Measurements from ENCODE around the gene FBXO41. TPM values are rescaled to one million over a fixed set of nuclear protein-coding genes. Genes with fewer than 3 reads are reported as not detected.
A peak's percentile ranks its signal among the peaks of the same experiment; 100 is the strongest.

FBXO41 gene
- total RNA-seq, 2 donors from 2014 or later: 1.7 to 1.8 TPM

- no peak for TF ChIP-seq CTCF (IDR thresholded peaks at IDR 0.05)
- H3K36me3 ChIP-seq: peaks cover 53% of the 10 kb centered on the region
- no peak for DNase-seq (ENCODE audit: low spot score)
- H3K4me3 ChIP-seq: no peak overlapping the region
- H3K4me1 ChIP-seq: peaks cover 0 to 41% of the 10 kb centered on the region in 2 donors
- no peak overlapping the region for H3K27ac ChIP-seq
- H3K9me3 ChIP-seq: no peaks in the 10 kb centered on the region
- no peaks in the 10 kb centered on the region for H3K27me3 ChIP-seq
Observed at GRCh38 chr2:73239776-73240175, 44.5 kb downstream of the FBXO41 start.

DNA sequence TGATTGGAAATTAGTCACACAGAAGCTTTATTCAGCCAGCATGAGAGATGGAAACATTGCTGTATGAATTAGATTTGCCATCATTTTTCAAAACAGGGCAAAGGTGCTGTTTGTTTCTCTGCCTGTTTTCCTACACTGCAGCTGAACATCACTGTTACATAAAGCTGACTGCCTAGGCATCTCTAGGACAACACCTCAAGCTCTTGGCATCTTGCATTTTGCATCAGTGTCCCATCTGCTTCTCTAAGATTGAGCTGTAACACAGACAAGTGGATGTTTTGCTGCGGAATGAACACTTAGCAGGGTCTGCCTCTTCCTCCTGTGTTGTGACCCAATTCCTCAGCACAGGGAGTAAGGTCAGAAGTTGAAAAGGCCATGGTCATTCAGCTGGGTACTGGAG is 45.3 kb downstream of the FBXO41 start:
- no peak overlapping the region for H3K4me3 ChIP-seq
- no peak for TF ChIP-seq CTCF (IDR thresholded peaks at IDR 0.05)
- H3K27me3 ChIP-seq: no peaks in the 10 kb centered on the region
- DNase-seq (ENCODE audit: low spot score): no peak
- H3K4me1 ChIP-seq: peaks cover 0 to 43% of the 10 kb centered on the region in 2 donors
- no peak overlapping the region for H3K27ac ChIP-seq
- H3K9me3 ChIP-seq: no peaks in the 10 kb centered on the region
- H3K36me3 ChIP-seq: peaks cover 45% of the 10 kb centered on the region

GRCh38 chr2:73238149-73238548 is 46.1 kb downstream of the FBXO41 start:
- H3K4me1 ChIP-seq: peaks cover 0 to 43% of the 10 kb centered on the region in 2 donors
- H3K9me3 ChIP-seq: no peaks in the 10 kb centered on the region
- no peaks in the 10 kb centered on the region for H3K27me3 ChIP-seq
- no peak overlapping the region for H3K4me3 ChIP-seq
- H3K36me3 ChIP-seq: peaks cover 36% of the 10 kb centered on the region
- TF ChIP-seq CTCF (IDR thresholded peaks at IDR 0.05): no peak
- DNase-seq (ENCODE audit: low spot score): no peak
- no peak overlapping the region for H3K27ac ChIP-seq

DNA sequence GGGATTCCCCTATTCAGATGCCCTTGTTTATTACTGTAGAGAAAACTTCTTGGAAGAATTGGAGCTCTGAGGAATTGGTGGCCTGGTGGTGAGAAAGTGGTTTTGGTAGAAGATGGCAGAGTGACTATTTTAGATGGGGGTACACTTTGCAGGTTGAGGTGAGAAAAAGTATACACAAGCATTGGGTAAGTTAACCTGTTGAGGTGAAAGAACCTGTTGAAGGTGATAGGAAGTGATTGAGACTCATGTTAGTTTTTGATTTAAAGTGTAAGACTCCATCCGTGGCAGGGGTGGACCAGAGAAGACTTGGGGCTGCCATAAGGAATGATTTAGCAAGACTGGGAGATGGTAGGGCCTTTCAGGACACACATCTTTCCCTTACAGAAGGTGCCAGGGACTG is 47.1 kb downstream of the FBXO41 start:
- peaks cover 0 to 50% of the 10 kb centered on the region in 2 donors for H3K4me1 ChIP-seq

GRCh38 chr2:73235315-73236028 is 48.8 kb downstream of the FBXO41 start:
- H3K27me3 ChIP-seq: no peaks in the 10 kb centered on the region
- no peak for DNase-seq (ENCODE audit: low spot score)
- H3K4me3 ChIP-seq: peak overlapping the region; percentile 73 to 87
- peaks cover 13% of the 10 kb centered on the region for H3K36me3 ChIP-seq
- H3K9me3 ChIP-seq: no peaks in the 10 kb centered on the region
- no peak for TF ChIP-seq CTCF (IDR thresholded peaks at IDR 0.05)
- H3K27ac ChIP-seq: peak overlapping the region in 1 of 2 donors; percentile 95
- peaks cover 0 to 51% of the 10 kb centered on the region in 2 donors for H3K4me1 ChIP-seq

More for the DNA sequence above, 47.1 kb downstream of the FBXO41 start:
- no peak overlapping the region for H3K4me3 ChIP-seq
- peaks cover 27% of the 10 kb centered on the region for H3K36me3 ChIP-seq
- TF ChIP-seq CTCF (IDR thresholded peaks at IDR 0.05): no peak
- no peak overlapping the region for H3K27ac ChIP-seq
- no peak for DNase-seq (ENCODE audit: low spot score)
- no peaks in the 10 kb centered on the region for H3K9me3 ChIP-seq
- H3K27me3 ChIP-seq: no peaks in the 10 kb centered on the region
